ENCODE measurements around the gene SRGAP2.
"Not testable (repeated sequence)": the region's sequence is repeated elsewhere in the genome, so short reads cannot be mapped to it uniquely, and the experiment has no call there.

The SRGAP2 gene

DNA sequence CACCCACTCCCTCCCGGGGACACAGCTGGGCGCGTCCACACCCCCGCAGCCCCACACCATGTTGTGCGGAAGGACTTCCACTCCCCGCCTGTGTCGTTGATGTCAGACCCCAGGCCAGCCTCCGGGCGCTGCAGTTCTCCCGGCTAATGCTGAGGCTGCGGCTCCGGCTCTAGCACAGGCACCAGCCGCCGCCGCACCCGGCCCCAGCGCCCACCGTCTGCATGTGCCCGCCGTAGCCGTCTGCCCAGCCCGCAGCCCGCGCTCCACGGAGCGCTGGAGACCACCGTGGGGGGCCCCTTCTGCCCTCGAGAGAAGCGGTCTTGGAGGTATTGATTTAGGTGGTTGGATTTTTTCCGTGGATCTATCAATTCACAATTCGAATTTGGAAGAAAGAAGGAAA, 2.2 kb downstream of the SRGAP2 start:
- not testable (repeated sequence) for DNase-seq (ENCODE audit: low read depth, low spot score)

DNA sequence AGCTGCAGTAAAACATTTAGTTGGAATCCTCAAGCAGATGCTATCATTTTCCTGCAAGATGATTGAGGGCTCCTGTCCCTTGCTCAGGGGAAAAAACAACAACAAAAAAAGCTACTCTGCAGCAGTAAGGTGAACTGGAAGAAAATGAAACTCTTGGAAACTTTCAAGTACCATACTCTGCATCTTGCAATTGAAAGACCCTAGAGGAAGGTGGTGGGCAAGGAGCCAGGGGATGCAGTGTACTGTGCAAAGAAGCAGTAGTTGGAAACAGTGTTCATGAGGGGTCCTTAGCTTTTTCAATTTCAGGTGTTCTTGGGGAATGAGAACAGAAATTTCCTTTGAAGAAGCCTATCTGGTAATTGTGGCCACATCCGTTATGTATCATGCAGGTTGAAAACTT, 7.5 kb downstream of the SRGAP2 start:
- DNase-seq (ENCODE audit: low read depth, low spot score) = not testable (repeated sequence)

DNA sequence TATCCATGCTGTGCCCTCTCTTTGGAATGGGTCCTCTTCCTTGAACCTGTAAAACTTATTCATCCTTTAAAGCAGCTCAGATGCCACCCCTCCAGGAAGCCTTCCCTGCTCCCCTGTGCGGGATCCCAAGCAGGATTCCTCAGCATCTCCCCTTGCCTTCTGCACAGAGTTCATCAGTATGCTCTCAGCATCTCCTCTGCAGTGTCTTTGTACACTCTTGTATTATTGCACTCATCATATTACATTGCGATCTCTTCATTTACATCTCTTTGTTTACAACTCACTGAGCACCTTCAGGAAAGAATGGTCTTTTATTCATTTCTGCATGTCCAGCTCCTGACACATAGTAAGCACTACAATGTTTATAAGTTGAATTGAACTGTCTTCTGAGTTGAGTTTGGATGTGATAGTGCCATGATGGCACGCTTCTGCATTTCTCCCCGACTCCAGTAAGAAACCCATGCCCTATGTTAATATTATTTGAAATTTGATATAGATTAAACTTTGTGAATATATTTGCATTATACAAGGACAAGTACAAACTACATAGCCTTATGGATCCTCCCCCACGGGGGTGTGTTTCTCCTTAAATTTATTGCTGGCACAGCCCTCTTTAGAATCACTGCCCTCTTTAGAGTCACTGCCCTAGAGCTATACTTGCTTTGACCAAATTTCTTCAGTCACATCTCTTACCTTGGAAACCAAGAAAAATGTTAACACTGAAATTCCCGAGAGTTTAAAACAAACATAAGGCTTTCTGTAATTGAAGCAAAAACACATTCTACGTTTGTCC, 12.5 kb downstream of the SRGAP2 start:
- not testable (repeated sequence) for DNase-seq (ENCODE audit: low read depth, low spot score)

DNA sequence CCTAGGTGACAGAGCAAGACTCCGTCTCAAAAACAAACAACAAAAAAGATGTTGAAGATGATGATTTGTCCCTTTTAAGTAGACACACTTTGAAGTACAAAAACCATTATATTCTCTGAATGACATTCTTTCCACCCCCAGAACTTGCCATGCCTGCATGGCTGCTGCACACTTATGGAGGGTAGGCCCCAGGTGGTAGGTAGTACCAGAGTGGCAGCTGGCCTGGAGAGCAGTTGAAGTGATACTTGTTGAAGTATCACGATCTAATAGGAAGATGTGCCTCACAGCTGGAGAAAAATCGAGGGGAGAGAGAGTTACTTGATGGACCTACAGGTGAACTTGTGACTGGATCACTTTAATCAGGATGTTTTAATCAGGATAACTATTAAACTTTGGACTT, 14.9 kb downstream of the SRGAP2 start:
- DNase-seq (ENCODE audit: low read depth, low spot score) = not testable (repeated sequence)

DNA sequence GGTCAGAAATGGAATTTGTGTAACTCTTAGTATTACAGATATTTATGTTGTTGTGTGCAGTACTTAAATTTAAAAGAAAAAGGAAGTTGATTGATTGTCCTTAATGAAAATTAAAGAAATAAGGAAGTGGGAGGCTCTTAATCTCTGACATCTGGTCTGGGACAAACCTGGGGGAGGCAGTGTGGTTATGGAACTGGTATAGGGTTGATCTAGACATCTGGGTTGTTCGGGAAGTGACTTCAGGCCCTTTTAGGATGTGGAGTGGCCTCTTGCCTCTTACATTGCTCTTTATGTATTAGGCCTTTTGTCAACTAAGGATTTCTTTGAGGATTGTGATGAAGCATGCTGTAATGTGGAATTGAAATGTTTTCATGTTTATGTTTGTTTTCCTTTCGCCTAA, 15.4 kb downstream of the SRGAP2 start:
- DNase-seq (ENCODE audit: low read depth, low spot score) = not testable (repeated sequence)

DNA sequence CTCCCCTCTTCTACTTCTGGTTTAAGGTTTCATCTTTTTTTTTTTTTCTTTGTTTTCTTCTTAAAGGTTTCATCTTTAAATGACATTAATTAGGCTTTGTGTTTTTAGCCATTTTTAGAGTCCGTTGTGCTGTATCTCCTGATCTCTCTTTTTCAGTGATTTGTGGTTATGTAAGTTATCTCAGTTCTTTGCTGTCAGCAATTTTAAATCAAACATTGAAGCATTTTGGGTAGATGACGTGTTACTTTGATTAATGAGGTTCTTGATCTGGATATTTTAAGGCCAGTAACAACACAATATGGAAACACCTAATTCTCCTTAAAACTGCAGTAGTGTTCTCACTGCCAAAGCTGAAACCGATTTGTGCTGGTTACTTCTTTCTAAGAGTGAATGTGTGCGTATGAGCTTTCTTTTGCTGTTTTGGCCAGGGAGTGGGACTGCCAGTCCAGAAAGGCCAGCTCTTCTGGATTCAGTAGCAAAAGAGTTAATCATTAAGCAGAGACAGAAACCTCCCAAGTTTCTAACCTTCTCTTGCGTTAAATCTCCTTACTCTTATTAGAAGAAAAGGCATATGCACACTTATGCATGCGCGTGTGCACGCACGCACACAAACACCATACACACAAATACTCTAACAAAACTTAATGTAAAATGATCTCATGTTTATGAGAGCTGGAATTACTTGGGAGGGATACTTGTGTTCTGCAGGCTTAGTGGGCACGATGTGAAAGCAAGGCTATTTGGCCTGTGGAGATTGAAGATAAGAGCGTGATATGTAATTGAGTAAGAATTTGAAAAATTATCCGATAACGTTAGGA, 16.4 kb downstream of the SRGAP2 start:
- not testable (repeated sequence) for DNase-seq (ENCODE audit: low read depth, low spot score)

DNA sequence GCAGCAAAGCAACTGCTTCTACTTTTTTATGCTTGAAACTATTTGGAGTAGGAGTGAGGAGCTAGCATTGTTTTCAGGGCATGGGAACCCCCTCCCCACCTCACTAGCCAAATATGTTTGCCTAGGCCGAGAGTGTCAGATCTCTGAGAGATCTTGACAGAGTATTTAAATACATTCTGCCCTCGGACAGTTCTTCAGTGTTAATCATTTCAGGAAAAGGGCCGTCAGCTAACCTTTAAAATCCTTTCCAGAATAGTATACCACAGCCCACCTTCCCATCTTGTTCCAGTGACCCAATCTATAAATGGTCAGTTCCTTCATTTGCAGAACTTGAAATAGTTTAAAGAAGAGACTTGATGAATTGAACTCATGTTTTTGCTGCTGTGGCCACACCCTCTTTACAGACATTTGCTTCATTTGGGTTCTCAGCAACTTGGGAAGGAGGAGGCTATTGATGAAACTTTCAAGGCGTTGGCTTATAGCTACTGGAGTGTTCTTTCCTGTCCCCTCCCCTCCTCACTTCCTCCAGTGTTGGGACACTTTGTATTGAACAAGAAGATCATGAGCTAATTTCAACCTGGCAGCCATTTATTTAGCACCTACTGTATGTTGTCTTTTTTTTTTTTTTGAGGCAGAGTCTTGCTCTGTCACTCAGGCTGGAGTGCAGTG, 17.1 kb downstream of the SRGAP2 start:
- DNase-seq (ENCODE audit: low read depth, low spot score) = not testable (repeated sequence)

DNA sequence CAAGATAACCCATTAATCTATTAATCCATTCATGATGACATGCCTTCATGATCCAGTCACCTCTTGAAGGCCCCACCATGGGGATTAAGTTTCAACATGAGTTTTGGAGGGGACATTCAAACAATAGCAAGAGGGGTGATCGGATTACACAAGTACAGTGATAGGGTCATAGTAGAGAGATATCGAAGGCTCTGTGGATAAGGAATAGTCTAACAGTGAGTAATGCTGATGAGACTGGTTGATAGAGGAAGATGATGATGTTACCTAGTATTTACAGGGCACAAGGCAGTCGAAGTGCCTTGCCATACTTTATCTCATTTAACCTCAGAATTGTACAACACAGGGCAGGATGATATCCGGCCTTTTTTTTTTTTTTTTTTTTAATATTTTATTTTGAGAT, 18.2 kb downstream of the SRGAP2 start:
- DNase-seq (ENCODE audit: low read depth, low spot score) = not testable (repeated sequence)

DNA sequence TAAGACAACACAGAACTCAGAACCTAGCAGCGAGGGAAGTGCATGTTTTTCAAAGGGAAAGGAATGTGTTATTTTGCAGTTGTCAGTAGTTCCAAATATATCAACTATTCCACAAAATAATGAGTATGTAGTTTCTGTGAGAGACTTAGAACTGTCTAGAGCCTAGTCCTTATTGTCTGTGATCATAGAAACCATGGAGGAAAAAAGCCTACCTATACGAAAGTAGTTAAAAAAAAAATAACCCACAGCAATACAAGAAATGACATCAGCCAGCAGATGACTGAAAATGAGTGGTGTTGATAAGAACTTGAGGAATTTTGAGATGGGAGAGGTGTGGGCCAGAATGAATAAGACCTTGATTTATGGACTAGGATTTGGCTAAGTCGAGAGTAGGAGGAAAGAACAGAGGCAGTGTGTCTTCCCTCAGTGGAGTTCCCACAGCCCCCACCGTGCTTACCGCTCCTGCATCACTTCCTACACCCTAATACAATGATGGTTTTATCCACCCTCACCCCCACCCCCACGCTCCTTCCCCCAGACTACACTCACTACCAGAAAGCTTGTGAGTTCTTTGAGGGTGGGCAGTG, 20.9 kb downstream of the SRGAP2 start:
- DNase-seq (ENCODE audit: low read depth, low spot score) = not testable (repeated sequence)

DNA sequence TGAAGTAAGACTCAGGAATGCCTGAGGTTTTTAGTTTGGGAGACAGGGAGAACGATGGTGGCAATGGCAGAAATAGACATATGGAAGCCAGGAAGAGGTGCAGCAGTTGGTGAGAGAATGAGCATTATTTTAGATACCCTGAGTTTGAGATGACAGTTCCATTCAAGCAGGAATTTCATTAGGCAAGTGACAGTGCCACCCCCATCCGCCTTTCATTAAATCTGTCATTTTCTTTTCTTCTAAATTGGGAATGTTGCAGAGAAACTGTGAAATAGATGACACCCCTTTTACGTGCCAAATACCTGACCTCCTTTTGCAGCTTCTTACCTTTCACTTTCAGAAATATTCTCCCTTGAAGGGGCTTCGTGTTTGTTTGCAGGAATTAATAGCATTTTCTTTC, 22.0 kb downstream of the SRGAP2 start:
- DNase-seq (ENCODE audit: low read depth, low spot score) = not testable (repeated sequence)

DNA sequence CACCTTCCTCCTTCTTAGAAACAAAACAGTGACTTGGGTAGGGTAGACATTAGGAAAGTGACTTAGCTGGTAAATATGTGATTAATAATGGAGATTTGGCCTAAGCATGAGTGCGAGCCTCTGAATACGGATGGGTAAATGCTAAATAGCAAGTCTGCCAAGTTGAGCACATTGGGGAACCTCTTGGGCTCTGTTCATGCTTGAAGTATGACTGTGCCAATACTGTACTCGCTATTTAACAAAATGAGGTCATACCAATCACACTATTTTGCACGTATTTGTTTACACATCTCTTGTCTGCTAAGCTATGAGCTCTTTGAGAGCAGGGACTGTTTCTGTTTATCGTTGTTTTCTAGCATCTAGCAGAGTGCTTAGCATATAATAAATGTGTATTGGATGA, 23.5 kb downstream of the SRGAP2 start:
- not testable (repeated sequence) for DNase-seq (ENCODE audit: low read depth, low spot score)

DNA sequence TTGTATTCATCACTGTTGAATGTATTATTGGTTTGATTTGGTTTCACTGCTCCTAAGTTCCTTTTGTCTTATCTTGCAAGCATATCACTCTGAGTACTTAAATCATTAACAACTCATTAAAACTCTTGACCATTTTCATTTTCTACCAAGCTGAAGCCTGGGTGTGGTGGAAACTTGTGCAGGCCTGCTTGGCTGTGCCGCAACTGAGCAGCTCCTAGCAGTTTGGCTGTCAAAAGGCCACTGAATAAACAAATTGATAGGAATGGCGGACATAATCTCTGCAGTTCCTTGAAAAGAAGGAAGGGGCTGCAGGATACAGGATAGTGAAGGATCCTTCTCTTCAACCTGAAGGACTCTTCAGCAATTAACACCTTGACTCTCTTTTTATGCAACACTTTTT, 25.9 kb downstream of the SRGAP2 start:
- not testable (repeated sequence) for DNase-seq (ENCODE audit: low read depth, low spot score)

DNA sequence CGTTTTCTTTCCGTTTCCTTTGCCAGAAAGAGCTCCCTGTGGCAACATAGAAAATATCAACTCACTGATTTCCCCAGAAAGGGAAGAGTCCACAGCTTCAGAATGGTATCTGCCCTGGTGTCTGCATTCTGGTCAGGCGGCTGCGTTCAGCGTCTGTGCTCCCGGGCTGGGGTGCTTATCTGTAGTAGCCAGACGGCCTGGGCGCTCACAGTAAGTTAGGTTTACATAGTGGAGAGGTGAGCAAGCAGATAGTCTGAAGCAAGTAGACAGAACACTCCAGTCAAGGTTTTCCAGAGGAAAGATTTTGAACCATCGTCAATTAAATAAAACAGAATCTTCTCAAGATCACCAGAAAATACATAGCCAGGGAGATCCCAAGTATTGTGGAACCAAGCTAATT, 28.6 kb downstream of the SRGAP2 start:
- DNase-seq (ENCODE audit: low read depth, low spot score) = not testable (repeated sequence)

DNA sequence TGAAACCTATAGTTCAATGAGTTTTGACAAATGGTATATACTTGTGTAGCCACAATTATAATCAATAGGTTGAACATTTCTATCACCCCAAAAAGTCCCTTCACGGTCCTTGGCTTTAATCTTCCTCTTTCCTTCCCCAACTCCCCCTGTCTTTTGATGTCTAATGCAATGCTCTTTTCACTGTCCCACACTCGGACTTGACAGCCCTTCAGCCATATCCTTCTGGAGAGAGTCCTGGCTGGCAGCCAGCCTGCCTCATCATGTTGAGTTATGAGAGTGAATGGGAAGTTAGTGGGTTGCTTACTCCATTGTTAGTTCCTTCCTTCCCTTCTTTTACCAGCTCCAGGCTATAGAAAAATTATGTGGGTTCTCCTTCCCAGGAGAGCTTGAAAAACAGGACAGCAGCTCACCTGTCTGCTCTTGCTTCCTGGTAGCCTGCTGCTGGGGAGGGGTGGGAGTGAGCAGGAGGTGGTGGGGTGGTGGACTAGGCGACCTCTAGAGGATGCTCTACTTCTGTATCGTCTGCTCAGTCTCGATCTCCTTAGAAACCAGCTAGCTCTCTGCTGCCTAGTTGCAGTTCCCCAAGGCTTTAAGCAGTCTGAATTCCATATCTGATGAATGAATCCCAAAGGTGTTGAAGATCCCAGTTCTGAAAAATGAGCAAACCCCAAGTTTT, 29.8 kb downstream of the SRGAP2 start:
- not testable (repeated sequence) for DNase-seq (ENCODE audit: low read depth, low spot score)

DNA sequence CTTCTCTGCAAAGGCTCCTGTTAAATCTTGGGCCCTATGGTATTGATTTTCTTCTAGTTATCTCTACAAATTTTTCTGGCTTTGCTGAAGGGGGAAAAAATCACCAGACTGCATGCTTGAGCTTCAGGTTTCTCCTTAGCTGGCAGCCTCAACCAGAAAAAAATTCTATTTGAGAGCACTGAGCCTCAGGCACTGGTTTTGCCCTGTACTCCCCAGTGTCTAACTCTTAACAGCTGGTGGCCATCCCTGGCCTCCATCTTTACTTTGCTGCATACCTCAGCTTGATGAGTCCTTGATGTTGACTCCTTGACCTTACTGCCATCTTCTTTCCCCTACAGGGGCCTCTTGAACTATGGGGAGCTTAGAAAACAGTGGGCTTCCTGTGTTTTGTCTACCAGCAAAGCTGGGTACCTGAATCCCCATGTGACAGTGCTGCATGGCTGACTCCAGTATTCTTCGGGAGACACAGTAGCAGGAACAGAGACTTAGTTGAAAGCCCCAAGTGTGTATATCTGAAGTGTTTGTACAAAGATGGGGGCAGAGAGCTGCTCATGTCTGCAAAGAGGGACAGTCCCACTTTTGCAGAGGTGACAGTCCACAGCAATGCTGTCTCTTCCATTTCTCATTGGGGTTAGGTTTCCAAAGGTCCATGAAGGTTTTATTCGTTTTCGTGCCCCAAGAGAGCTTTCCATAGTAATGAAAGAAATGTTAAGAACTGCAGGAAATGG, 31.0 kb downstream of the SRGAP2 start:
- not testable (repeated sequence) for DNase-seq (ENCODE audit: low read depth, low spot score)

DNA sequence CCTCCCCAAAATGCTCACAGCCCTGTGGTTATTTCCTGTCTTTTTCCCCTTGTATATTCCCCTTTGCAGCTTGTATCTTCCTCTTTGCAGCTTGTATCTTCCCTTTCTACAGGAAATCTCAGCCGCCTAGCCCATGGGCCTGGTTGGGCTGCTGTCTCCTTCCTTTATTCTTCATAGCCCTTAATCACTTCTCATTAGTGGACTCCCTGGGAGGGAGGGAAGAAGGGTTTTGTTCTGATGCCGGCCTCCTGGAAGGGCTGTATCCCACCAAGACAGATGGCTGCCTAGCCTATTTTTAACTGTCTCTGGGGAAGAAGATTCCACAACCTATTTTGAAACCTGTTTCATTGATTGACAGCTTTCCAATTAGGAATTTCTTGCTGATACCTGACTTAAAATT, 31.8 kb downstream of the SRGAP2 start:
- not testable (repeated sequence) for DNase-seq (ENCODE audit: low read depth, low spot score)

DNA sequence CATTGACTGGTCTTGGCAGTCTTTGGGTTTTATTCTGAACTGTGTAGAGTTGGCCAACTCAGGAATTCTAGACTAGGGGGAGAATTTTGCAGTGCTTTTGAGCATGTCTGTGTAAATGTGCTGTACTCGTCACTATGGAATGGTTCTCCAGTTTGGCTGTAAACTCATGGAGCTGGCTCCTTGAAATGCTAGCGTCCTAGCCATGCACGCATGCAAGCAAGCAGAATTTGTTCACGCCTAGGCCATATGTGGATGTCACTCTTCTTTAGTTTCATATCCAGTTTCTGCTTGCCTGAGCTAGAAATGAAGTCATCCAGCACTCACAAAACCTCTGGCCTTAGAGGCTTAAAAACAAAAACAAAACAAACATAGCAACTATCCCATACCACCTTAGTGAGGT, 36.9 kb downstream of the SRGAP2 start:
- DNase-seq (ENCODE audit: low read depth, low spot score) = not testable (repeated sequence)

DNA sequence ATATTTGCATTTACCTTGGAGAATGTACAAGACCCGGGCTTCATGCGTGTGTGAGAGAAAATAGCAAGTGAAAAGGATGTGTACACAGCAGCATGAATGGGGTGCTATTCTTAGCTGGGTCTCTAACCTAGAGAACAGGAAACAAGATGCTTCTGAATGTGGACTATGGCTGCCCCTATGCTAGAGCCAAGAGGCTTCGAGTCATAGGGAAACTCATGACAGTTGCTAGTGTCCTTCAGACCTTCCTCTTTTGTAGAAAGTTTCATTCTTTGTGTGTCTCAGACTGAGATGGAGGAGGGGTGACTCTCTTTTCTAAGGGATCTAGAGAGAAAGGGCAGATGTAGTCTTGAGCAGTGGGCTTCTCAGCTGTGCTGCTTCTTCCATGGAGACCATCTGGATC, 40.0 kb downstream of the SRGAP2 start:
- not testable (repeated sequence) for DNase-seq (ENCODE audit: low read depth, low spot score)

DNA sequence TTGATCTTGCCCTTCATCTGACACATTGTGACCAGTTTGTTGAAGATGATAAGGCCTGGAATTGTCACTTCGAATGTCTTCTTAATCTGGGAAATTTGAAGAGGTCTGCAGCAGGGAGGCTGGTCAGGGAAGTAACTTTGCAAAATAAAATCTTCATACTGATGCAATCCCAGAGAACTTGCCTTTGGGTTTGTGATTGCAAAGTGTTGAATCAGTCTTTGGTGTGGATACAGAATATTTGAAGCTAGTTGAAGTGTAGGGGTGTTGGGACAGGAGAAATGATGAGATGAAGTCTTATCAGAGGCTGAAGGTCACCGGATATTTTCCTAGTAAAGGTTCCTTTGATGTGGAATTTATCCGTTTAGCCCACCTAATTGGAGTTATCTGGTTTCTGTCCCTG, 42.1 kb downstream of the SRGAP2 start:
- DNase-seq (ENCODE audit: low read depth, low spot score) = not testable (repeated sequence)

DNA sequence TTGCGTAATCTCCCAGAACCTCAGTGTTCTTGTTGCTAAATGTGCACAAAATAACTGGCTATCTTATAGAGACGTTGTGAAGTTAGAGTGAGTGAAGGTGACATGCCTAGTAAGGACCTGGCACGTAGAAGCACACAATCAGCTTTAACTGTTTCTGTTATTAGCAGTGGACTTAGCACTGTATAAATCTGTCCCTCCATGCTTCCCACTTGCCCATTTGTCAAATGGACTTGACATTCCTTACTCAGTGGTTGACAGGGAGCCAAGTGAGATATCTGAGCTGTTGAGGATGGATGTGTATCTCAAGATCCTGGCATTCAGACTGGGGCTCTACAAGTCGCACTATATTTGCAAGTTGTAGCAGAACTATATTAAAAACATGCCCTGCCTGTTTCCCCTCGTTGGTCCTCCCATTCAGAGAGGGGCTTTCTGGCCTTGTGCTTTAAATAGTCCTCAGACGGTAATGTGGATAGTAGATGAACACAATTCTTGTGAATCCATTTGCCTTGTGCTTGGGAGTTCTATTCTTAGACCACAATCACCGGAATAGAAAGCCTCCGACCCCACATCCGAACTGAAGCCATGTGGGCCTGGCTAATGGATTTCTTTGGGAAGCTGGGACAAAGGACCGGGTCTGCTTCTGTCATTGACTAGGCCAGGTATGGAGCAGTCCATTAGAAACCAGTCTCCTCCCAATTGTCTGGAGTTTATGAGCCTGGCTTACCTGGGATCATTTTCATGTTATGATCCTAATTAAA, 43.0 kb downstream of the SRGAP2 start:
- not testable (repeated sequence) for DNase-seq (ENCODE audit: low read depth, low spot score)

All from activated CD4-positive, CD25-positive, alpha-beta regulatory T cell treated with anti-CD3 and anti-CD28 coated beads, Interleukin-2, amount 50 U/mL, for 16 hours (primary cell).